GM15510 (cell line): Measurements from ENCODE around the gene KCNJ5.

Experiments
- POLR2A ChIP-seq: IDR thresholded peaks from 3 replicates; pipeline ENCODE4 v1.6.1; 2011; ENCODE audit warnings: borderline replicate concordance; ENCODE audit not compliant: insufficient read length; ENCODE audit errors: extremely low read depth

The KCNJ5 gene

DNA sequence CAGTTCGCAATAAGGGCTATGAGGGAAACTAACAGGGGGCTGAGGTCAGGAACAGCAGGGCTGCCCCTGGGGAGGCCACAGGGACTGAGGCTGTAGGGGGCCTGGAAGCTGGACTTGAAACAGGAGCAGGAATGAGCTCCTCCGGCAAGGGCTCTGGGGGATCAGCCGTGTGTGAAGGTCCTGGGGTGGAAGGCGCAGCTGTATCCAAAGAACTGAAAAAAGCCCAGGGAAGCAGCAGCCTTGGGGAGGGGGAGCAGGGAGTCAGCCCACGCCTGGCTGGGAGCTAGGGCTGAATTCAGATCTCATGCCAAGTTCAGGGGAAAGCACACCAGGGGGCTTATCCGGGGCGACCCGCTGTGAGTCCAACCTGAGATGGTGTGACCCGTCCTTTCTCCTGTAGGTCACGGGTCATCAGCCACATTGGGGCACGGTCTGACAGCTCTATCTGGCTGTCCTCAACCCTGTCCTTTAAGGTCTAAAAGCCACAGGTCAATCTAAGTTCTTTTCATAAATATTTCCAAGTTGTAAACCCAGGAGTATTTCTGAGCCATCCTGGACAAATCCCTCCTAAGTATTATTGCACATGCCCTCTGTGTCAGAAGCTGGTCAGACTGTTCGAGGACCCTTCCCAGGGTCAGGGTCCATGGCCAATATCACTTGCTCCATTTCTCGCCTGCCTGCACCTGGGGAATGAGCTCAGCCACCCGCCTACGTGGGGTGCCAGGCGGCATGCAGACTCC is 33.5 kb downstream of the KCNJ5 start:
- TF ChIP-seq POLR2A, result no peak

DNA sequence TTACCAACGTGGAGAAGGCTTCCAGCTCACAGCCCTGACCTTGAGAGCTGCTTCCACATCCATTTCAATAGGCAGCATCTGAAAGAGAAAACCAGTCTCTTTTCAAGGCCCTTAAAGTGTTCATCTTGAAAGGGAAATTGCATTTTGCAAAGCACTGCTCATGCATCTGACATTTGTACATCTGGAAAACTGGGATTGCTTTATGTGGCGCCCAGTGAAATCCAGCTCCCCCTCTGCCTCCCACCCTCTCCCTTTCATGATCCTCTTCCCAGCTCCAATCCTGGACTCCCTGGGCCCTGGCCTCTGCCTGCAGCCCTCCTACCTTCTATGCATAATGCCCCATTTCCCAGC is 34.1 kb downstream of the KCNJ5 start:
- no peak for TF ChIP-seq POLR2A

DNA sequence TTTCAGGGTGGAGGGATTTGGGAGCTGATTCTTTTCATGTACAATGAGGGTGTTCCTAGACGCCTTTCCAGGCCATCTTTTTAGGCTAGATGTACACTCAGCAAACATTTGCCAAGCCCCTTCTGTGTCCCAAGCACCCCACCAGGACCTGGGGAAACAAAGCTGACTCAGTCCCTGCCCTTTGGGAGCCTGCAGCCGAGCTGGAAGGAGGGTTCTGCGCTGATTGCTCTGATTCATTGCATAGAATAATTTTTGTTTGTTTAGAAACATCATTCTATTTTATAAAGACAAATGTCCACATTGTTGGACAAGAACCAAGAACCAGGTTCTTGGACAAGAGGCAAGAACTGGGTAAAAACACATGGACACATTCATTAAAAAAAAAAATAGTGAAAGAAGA is 34.8 kb downstream of the KCNJ5 start:
- TF ChIP-seq POLR2A, result no peak

DNA sequence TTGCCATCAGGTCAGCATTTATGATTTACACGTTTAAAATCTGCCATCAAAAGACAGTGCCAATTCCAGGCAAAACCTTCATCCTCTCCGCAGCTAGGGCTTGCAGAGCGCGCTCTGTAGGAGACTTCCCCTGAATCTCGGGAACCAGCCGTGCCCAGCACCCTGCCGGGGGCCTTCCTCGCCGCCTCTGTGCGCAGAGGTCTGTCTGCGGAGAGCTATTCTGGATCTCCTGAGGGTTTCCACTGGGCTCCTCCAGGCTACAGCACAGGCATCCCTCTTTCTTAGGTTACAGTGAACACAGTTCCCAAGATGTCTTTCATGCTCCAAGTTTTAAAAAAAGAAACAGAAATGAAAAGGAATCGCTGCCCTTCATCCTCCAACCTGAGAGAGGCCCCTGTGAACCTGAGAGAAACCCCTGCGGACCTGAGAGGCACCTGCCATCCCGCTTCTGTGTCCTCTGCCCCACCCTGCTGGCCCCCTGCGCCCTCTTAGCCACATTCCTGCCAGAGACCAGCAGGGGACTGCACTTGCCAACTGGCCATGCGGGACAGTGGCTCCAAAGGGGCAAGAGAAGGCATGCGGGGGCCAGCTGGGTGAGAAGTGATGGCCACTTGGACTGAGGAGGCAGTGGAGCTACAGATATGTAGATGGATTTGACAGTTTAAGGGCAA is 35.4 kb downstream of the KCNJ5 start:
- TF ChIP-seq POLR2A, result no peak

DNA sequence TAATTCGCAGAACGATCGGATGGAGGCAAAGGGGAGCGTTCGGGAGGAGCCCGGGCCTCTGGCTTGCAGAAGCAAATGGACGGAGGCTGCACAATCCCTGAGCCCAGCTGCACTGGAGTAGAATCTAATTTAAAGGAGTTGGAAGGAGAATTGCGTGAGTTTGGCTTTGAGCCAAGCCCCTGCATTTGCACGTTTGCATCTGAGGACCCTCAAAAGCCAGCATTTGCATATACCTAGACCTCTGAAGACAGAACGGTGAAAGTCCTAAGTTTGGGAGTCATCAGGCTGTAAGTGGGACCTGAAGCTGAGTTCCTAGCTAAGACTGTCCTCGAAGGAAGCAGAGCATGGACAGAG is 35.9 kb downstream of the KCNJ5 start:
- TF ChIP-seq POLR2A, result no peak

DNA sequence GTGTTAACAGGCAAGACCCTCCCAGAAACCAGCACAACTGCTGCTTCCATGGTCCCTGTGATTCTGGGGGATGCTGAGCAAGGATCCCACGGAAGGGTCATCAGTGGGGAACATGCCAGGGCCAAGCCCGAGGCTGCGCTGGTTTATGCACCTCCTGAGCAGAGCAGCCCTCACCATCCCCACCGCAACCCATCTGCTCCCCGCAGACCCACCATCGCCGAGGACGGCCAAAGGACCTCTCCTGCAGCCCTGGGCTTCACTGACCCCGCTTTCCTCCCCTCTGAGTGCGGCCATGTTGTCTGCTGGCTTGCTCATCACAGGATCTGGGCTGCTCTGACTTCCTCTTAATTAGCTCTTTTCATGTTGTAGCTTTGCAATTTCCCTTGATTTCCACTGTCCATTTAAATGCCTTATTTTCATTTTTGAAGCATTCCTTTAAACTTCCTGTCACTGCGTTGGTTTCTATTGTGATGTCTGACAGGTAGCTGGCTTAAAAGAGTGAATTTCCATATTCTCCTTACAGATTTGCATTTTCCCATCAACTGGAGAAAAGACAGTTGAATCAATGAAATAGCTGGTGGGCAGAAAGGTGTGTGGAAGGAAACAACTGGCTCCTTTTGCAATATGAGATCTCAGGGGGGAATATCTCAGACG is 36.7 kb downstream of the KCNJ5 start:
- TF ChIP-seq POLR2A, result no peak

DNA sequence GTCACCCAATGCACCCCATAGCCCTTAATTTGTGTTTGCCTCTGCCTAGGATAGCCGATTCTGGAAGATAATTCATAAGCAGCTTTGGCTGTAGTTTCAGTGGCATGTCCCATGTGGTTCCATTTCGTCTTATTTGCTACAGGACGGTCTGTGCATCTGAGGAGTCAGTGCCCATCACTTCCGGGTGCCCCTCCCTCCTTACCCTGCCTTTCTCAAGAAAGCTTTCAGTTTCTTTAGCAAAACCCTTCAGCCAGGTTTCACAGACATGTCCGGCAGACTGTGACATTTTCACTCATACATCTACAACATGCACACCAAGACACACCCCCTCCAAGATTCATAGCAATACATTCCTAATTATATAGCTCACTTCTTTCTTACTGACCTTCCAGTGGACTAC is 37.2 kb downstream of the KCNJ5 start:
- TF ChIP-seq POLR2A, result no peak

DNA sequence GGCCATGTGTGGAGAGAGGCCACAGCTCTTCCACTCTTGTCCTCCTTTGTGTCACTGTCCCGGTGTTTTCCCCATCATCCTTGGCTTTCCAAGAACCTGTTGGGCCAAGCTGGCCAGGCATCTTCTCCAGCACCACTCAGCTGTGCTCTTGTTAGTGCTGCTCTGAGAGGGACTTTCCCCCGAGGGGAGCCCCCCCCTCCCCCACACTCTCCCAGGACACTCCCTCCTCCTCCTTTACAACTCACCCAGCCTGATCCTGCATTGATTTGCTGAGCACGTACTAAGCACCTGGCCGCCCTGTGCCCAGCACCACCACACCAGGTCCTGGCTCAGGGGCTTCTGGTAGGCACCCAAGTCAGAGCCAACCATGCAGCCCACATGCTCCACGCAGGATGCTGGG is 38.3 kb downstream of the KCNJ5 start:
- TF ChIP-seq POLR2A, result no peak

DNA sequence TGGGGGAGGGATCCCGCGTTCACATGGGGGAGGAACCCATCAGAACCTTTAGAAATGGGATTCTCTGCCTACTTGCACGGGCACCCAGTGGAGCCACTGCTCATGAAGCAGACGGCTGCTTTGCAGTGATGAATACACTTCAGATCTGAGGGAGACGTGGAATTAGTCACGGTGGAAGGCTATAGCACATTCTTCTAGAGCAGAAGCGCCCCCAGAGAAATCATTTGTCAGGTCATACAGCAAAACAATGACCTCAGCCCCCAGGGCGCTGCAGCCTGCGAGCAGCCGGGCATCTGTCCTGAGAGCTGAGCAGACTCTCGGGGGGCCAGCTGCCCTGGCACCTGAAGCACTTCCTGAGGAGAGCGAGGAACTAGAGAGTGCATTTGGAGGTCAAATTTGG is 38.8 kb downstream of the KCNJ5 start:
- TF ChIP-seq POLR2A, result no peak

DNA sequence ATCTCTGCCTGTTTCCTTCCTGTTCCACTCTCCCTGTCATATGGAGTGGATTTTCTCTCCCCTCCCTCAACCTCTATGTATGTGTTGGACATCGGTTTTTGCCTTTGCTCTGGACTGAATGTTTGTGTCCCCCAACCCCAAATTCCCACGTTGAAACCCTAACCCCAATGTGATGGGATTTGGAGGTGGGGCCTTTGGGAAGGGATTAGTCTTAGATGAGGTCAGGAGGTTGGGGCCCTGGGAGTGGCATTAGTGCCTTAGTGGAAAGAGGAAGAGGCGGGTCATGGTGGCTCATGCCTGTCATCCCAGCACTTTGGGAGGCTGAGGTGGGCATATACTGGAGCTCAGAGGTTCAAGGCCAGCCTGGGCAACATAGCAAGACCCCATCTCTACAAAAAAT is 39.9 kb downstream of the KCNJ5 start:
- TF ChIP-seq POLR2A, result no peak

DNA sequence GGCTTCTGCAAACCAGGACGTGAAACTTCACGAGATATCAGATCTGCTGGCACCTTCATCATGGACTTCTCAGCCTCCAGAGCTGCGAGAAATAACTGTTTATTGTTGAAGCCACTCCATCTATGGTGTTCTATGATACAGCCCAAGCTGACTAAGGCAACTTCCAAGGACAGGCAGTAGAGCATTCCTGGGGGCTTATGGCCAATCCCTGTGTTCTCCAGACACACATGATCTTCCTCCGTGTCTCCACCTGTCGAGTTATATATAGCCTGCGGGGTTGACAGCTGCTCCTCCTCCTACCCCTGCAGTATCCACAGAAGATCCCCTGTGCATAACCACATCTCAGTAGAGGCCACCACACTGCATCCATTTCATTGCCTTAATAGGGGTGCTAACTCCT is 40.5 kb downstream of the KCNJ5 start:
- no peak for TF ChIP-seq POLR2A

DNA sequence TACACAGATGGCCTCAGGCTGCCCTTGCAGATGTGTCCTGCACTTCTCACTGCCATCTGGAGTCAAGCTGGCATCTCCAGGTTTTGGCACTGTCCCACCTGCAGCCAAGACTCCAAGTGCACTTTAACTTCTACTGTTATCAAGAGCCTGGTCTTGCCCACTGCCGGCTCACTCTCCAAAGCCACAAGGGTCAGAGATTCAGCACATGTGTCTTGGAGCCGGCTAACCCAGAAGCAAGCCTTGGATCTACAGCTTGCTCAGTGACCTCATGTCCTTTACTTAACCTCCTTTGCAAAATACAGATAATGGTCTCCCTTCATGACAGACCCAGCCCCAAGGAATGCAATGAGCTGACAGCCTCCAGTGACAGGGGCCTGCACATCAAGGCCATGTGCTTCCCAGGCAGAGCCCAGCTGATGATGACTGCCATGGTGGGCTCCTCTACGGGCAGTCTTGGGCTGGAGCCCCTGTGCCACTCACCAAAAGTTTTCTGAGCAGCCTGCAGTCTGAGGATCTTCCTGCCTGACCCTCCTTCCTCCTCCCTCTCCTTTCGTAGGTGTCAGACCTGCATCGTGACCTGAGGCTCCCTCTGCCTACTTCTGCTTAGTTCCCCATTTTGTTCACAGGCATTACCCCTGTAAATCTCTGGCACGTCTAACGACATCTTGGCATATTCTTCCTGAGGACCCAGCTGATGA is 42.5 kb downstream of the KCNJ5 start:
- no peak for TF ChIP-seq POLR2A

DNA sequence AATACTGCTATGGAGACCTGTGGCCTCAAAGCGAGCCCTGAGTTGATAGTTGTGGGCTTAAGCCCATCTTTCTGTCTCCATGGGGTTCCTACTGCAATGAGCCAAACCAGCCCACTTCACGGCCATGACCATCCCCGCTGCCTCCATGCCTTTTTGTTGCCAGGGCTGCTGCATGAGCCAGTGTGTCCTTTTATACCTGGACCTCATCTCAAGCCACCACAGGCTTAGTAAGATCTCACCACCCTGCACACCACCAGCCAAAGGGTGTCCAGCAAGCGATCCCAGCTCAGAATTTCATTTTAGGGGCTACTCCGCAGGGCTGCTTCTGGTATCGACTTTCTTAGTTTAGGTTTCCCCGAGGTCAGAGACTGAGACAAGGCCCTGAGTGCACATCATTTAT is 43.2 kb downstream of the KCNJ5 start:
- TF ChIP-seq POLR2A, result no peak

DNA sequence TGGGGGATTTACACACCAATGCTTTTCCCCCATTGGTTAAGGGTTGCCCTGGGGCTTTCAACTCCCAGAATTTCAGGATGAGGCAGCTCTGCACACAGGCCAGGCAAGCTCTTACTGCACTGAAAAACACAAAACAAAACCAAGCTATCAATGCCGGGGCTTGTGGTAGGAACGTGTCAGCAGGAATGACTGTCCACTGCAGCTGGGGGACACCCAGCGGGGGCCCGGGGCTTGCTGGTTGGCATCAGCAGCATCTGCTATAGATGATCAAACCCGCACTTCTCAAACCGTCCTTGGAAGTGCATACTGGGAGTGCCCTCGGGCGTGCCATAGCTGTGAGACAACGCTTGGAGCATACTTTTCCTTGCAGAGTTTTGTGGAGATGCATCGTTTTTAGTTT is 43.8 kb downstream of the KCNJ5 start:
- no peak for TF ChIP-seq POLR2A

DNA sequence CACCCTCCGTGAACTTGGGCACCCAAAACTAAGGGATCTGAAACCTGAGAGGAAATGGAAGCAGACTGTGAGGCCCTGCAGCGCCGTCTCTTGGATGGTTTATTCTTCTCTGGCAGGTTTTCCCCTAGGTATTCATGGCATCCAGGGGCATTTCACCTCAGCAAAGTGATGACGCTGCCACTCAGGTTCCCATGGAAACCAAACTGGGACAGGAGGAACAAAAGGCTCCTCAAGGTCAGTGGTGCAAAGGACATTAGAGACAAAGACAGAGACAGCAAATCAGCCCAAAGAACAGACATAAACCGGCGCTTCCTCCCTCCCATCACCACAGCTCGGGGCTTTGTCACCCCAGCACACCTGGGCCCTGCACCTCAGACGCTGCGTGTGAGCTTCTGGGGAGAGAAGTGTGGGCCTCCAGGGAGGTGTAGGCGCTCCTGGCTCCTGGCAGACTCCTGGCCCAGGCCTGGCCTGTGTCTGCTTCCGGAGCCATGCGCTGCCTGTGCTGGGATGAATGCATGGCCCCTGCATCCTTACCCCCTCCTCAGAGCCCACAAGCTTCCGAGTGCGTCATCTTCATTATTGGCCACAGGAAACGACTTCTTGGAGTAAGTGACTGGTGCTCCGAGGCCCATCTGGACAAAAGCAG is 45.6 kb downstream of the KCNJ5 start:
- TF ChIP-seq POLR2A, result no peak

DNA sequence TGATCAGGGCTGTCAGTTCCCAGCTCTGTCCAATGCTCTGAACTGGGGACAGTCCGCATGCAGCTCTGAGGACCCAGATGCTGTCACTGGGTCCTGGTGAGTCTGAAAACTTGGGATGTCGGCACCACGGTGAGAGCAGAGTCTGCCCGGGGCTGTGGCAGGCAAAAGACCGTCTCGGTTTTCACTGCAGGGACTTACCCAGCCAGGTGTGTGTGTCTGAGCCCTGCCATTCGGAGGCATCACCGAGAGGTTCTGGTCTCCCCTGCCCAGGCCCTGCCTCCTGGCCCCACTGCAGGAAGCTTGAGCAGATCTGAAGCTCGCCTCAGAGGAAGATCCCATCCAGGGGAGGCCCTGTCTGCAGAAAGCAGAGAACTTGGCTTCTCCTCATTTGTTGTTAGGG is 46.3 kb downstream of the KCNJ5 start:
- no peak for TF ChIP-seq POLR2A
